Ectodermal cell (in vitro differentiated cells): Measurements from ENCODE around the gene DNASE1L1.

ENCODE experiments used
- H3K27ac ChIP-seq: 2 replicates; pipeline ENCODE4 v1.7.0; 2013; ENCODE audit warnings: mild to moderate bottlenecking, low read depth, low read length; ENCODE audit not compliant: insufficient read depth, poor library complexity, severe bottlenecking
- H3K27me3 ChIP-seq: 2 replicates; pipeline ENCODE4 v1.7.0; 2013; ENCODE audit warnings: mild to moderate bottlenecking, low read length; ENCODE audit not compliant: insufficient read depth, control insufficient read depth, poor library complexity, severe bottlenecking
- H3K36me3 ChIP-seq: one replicate; pipeline ENCODE4 v1.7.0; 2013; ENCODE audit warnings: low read length; ENCODE audit not compliant: control insufficient read depth, insufficient read depth
- H3K4me1 ChIP-seq: one replicate; pipeline ENCODE4 v1.7.0; 2013; ENCODE audit warnings: low read length; ENCODE audit not compliant: control insufficient read depth, insufficient read depth
- H3K4me3 ChIP-seq: 2 replicates; pipeline ENCODE4 v1.7.0; 2013; ENCODE audit warnings: low read depth, low read length, control low read depth; ENCODE audit not compliant: insufficient read depth
- H3K9me3 ChIP-seq: 2 replicates; pipeline ENCODE4 v1.7.0; 2013; ENCODE audit warnings: mild to moderate bottlenecking, low read length, moderate library complexity; ENCODE audit not compliant: control insufficient read depth
- WGBS, 2 experiments: methylation state at CpG; one replicate each; pipeline ENCODE4 v1.1.7; 2013; ENCODE audit warnings: missing lambda C conversion rate in 2 of 2; 5-methylcytosine and 5-hydroxymethylcytosine counted together

DNASE1L1 gene

DNA sequence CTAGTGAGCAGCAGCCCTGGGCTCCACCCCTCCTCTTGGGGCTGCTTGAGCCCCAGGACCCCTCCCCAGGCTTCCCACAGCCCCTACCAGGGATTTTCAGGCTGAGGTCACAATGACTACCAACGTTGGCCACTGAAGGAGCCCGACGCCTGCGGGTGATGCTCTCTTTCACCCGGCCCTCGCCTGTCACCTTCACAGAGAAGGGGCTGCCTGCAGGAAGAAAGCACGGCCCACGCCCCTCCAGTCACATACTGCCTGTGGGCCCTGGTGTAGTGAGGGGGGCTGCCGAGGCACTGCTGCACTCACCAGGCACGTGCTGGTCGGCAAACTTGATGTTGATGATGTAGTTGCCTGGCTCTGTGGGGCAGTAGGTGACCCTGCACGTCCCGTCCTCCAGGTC, 56.6 kb downstream of the DNASE1L1 start:
- WGBS, 2 experiments, result 96 to 97% methylated on average over 13 of the region's 13 CpGs
- H3K4me1 ChIP-seq, result no peaks in the 10 kb centered on the region
- no peak overlapping the region for H3K27ac ChIP-seq
- peaks cover 49% of the 10 kb centered on the region for H3K36me3 ChIP-seq
- H3K9me3 ChIP-seq, result no peaks in the 10 kb centered on the region
- no peak overlapping the region for H3K4me3 ChIP-seq
- H3K27me3 ChIP-seq, result no peaks in the 10 kb centered on the region

DNA sequence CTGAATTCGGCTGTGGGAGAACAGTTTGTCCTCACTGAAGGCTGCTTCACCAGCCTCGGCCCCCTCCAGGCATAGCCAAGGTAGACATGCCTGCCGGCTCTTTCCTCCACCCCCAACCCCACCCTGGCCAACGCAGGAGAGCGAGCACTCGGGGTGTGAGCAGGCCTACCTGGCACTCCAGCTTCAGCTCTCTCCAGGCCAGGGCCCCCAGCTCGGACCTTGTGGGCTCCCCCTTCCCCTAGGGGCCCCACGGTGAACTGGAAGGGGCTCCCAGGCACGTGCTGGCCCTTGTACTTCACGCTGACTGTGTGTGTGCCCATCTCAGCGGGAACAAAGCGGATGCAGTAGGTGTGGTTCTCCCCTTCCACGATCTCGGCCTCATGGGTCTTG, 57.0 kb downstream of the DNASE1L1 start:
- H3K27ac ChIP-seq, result no peak overlapping the region
- no peaks in the 10 kb centered on the region for H3K9me3 ChIP-seq
- 94% methylated on average over 14 of the region's 14 CpGs for WGBS, 2 experiments
- no peak overlapping the region for H3K4me3 ChIP-seq
- no peaks in the 10 kb centered on the region for H3K4me1 ChIP-seq
- H3K36me3 ChIP-seq, result peaks cover 45% of the 10 kb centered on the region
- H3K27me3 ChIP-seq, result no peaks in the 10 kb centered on the region
